ENCODE results near the gene SLC38A3. TPM values are rescaled to one million over a fixed set of nuclear protein-coding genes. Genes with fewer than 3 reads are reported as not detected.

The SLC38A3 gene
- polyA plus RNA-seq, 1 experiment: 0.22 TPM

DNA sequence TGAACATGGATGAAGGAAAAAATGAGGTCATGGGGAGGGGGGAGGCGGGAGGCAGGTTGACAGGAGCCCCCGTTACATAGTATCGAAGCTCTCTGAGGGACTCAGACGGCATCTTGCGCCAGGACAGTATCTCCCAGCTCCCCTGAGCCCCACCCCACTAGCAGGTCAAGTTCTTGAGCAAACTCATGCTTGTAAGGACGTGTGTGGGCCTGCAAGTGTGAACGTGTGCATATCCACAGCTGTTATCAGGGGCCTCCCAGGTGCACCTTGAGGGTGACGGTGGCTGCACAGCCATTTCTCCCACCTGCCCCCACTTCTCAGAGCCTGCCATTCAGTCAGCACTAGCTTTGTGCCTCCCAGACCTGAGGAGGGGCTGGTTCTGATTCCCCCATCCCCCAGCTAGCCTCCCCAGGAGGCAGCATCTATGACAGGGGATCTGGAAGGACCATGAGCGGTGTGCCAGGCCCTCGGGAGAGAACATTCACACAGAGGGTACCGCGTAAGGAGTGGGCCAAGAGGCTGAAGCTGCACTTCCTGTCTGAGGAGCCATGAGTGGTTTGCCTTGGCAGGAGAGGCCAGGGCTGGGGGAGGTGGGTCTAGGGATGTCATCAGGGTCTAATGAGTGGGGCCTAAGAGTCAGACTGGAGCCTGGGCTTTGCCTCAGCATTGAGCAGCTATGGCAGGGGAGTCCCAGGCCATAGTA, 47.1 kb upstream of the SLC38A3 start:
- CTCF ChIA-PET: interaction anchor here (0.7 to 3.6 kb wide), 4 partner anchors 10 to 68 kb away, joined by 3 to 24 read pairs (median 9); no protein-coding TSS in a partner anchor
- H3K4me3 ChIP-seq (ENCODE audit: low read depth, low read length): no peak overlapping the region
- no peak for DNase-seq (ENCODE audit: low read depth)
- POLR2A ChIA-PET: no interaction called here
- no peaks in the 10 kb centered on the region; the same call in 1 of the 2 replicates for H3K36me3 ChIP-seq (ENCODE audit: control insufficient read depth, insufficient read depth, low read length)
- H3K27me3 ChIP-seq (ENCODE audit: control insufficient read depth, insufficient read depth, low read length): peaks cover 4% of the 10 kb centered on the region; the same call in 1 of the 2 replicates
- TF ChIP-seq CTCF (IDR thresholded peaks at IDR 0.05; ENCODE audit: insufficient read depth, low read depth, low read length): no peak

- no peak overlapping the region for H3K4me3 ChIP-seq (ENCODE audit: low read depth, low read length)
- H3K27me3 ChIP-seq (ENCODE audit: control insufficient read depth, insufficient read depth, low read length): peaks cover 4% of the 10 kb centered on the region; the same call in 1 of the 2 replicates
- ChIA-PET POLR2A (no interaction called here), CTCF (interaction anchor here (3.4 to 3.6 kb wide), 2 partner anchors 31 to 68 kb away, joined by 13 to 24 read pairs; no protein-coding TSS in a partner anchor)
- TF ChIP-seq CTCF (IDR thresholded peaks at IDR 0.05; ENCODE audit: insufficient read depth, low read depth, low read length): no peak
- no peak for DNase-seq (ENCODE audit: low read depth)
- no peaks in the 10 kb centered on the region; the same call in 1 of the 2 replicates for H3K36me3 ChIP-seq (ENCODE audit: control insufficient read depth, insufficient read depth, low read length)
These were observed 46.4 kb upstream of the SLC38A3 start for GRCh38 chr3:50158530-50159146.

- DNase-seq (ENCODE audit: low read depth): no peak
- Histone ChIP-seq H3K36me3 (ENCODE audit: control insufficient read depth, insufficient read depth, low read length) (no peaks in the 10 kb centered on the region; the same call in 1 of the 2 replicates), H3K27me3 (ENCODE audit: control insufficient read depth, insufficient read depth, low read length) (no peaks in the 10 kb centered on the region), H3K4me3 (ENCODE audit: low read depth, low read length) (no peak overlapping the region)
- POLR2A ChIA-PET: no interaction called here
- no peak for TF ChIP-seq CTCF (IDR thresholded peaks at IDR 0.05; ENCODE audit: insufficient read depth, low read depth, low read length)
- CTCF ChIA-PET: no interaction called here
These were observed 44.5 kb upstream of the SLC38A3 start for GRCh38 chr3:50160561-50160983.

DNA sequence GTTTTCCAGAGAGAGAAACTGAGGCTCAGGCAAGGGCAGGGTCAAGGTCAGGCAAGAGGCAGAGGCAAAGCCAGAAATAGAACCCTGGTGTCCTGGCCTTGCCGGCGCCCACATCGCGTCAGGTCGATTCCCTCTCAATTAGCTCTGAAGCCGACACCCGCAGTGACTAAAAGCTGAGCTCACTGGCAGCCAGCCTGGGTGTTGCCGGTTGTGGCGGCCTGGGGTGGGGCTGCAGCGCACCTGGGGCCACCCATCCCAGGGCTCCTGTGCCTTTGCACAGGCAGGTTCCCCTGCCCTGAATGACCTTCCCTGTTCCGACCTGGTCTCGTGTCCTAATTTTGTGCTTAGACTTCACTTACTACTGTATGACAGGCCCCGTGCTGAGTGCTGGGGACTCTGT, 43.8 kb upstream of the SLC38A3 start:
- no peak overlapping the region for H3K4me3 ChIP-seq (ENCODE audit: low read depth, low read length)
- H3K27me3 ChIP-seq (ENCODE audit: control insufficient read depth, insufficient read depth, low read length): no peaks in the 10 kb centered on the region
- POLR2A ChIA-PET: no interaction called here
- CTCF ChIA-PET: interaction anchor here (1.0 kb wide), 1 partner anchor 9 kb away, joined by 3 read pairs; no protein-coding TSS in a partner anchor
- no peak for DNase-seq (ENCODE audit: low read depth)
- no peak for TF ChIP-seq CTCF (IDR thresholded peaks at IDR 0.05; ENCODE audit: insufficient read depth, low read depth, low read length)
- H3K36me3 ChIP-seq (ENCODE audit: control insufficient read depth, insufficient read depth, low read length): no peaks in the 10 kb centered on the region; the same call in 1 of the 2 replicates

All from BJ (cell line).